NOMO-1 (cell line): ENCODE measurements around the gene ARHGEF25.
"Not testable (repeated sequence)": the region's sequence is repeated elsewhere in the genome, so short reads cannot be mapped to it uniquely, and the experiment has no call there.

Source experiments
- DNase-seq, 2 experiments: peaks; one replicate each; lab custom pipeline; 2025; ENCODE audit not compliant: unreplicated experiment in 2 of 2; lab: John Stamatoyannopoulos, UW

Gene ARHGEF25

GRCh38 chr12:57607958-57608663 lies 3.1 kb upstream of the ARHGEF25 start:
- DNase-seq = no peak

DNA sequence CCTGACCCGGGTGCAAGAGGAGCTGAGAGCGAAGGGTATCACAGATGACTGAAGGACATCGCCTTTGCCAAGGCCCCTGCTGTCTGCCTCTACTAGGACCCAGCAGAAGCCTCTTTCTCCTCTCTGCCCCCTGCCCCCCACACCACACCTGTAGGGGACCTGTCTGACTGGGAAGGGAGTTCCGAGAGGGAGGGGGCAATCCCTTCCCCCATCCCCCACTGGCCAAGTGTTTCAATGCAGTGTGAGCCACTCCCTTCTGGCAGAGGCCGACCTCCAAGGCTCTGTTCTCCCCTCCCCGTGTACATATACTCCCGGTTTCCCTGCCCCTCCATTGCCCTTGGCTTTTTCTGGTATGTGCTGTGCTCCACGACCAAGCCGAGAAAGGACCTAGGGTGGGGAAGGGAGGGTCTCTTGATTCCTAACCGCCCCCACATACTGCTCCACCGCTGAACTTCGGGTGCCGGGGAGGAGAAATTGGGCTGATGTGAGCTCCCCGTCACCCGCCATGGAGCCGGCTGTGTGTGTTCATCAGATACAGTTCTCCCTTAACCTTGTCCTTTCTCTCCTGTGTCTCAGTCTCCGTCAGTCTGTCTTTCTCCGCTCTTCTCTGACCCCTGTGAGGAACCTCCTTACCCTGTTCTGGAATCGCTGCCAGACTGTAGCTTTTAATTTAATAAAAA lies 2.0 kb upstream of the ARHGEF25 start:
- no peak for DNase-seq

DNA sequence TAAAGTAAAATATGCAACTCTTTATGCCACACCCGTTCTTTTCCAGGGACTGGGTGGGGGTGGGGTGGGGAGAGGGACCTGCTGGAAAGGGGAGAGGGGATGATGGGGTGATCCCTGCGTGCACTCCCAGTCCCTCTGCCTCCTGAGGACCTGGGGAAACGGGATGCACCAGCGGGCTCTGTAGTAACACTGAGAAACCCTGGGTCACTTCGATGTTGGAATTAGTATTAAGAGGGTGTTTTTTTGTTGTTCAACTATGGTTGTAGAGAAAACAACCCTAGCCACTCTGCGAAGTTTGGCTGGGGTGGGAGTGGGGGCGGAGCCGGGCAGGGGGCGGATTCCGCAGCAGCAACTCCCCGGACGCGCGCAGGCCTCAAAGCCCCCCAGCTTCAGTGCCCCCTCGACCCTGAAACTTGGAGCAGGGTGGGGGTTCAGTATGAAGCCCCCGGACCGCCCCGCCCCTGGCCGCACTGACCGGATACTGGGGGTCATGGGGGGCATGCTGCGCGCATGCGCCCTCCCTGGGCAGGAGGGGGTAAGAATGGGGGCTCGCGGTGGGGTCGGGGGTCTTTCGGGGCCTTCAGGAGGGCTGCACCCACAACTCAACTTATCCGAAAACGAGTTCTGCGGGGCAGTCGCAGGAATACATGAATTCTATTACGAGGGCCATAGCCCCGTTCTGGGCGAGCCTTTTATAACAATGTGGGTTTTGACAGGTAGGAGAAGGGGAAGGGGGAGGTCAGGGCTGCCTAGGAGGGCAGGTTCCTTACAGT lies 1.3 kb upstream of the ARHGEF25 start:
- no peak for DNase-seq

DNA sequence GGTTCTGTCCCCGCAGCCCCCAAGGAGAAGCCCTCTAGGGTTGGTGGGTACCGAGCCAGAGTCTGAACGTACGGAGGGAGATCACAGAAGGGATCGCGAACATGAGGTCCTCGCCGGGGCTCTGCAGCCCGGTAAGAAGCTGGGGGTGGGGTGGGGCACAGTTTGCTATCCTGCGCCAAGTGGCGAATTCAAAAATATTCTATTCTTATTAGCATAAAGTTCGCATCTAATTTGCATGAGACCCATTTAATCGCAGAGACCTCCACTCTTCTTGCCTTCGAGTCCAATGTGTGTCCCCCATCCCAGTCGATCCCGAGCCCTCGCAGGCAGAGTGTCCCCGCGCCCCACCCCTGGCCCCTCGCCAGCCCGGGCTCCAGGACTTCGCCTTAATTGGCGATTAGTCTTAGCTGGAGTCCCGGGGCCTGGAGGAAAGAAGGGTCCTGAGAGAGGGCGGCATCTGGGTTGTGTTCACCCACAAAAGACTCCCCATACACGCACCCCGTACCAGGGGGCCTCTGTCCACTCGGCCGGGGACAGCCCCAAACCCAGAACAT lies 604 bp upstream of the ARHGEF25 start:
- no peak for DNase-seq

DNA sequence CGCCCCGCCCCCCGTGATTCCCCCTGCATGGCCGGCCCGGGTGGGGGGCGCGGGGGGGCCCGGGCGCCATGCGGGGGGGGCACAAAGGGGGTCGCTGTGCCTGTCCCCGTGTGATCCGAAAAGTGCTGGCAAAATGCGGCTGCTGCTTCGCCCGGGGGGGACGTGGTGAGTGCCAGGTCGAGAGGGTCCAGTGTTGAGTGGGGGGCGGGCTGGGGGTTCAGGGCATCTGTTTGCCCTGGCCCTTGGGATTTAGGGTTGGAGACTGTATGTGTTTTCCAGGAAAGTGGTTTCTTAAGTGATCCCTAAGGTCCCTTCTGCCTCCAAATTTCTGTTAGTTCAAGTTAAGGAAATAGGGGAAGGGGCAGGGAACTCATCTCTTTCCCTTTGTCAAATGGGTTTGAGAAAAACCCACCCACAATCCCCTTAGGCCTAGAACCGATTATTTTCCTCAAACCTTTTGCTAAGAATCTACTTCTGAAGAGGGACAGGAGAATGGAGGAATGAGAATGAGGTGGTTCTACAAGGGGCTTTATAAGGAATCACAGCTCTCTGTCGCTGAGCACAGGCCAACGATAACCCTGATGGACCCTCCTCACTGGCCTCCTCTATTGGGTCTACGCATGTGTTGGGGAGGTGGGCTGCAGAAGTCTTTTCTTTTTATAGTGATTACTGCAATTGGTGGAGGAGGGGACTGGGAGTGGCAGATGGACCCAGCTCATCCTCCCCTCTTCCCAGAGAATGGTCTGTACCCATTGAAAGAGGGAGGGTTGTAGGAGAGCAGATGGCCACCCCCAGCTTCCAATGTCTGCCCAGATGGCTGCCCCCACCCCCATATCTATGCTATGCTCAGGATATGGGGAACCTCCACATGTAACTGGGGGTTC lies 834 bp downstream of the ARHGEF25 start:
- no peak for DNase-seq

- DNase-seq = no peak
Measured at GRCh38 chr12:57612711-57613426, 1.6 kb downstream of the ARHGEF25 start.

- DNase-seq = no peak
Measured at GRCh38 chr12:57613427-57614109, 2.3 kb downstream of the ARHGEF25 start.

- DNase-seq = no peak
Measured at GRCh38 chr12:57614178-57614947, 3.1 kb downstream of the ARHGEF25 start.

DNA sequence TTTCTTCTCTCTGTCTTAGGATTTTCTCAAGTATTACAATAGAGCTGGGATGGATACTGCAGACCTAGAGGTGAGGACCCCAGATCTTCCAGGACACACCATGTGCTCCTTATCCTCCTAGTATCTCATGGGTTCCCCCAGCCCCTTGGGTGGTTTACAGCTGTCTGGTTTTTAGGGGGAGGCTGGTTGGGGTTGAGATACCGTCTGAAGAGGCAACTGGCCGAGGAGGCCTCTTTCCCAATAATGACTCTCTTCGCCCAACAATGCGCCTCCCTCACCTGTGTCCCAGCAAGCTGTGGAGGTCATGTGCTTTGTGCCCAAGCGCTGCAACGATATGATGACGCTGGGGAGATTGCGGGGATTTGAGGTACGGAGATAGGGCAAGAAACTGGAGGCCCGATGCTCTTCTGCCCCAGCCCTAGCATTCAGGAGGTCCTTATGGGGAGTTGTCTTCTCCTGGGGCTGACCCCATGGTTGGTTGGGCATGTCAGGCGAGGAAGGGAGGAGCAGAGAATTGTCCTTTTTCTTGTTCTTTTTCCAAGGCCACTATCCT lies 3.8 kb downstream of the ARHGEF25 start:
- no peak for DNase-seq

GRCh38 chr12:57615637-57616036 lies 4.4 kb downstream of the ARHGEF25 start:
- no peak for DNase-seq

DNA sequence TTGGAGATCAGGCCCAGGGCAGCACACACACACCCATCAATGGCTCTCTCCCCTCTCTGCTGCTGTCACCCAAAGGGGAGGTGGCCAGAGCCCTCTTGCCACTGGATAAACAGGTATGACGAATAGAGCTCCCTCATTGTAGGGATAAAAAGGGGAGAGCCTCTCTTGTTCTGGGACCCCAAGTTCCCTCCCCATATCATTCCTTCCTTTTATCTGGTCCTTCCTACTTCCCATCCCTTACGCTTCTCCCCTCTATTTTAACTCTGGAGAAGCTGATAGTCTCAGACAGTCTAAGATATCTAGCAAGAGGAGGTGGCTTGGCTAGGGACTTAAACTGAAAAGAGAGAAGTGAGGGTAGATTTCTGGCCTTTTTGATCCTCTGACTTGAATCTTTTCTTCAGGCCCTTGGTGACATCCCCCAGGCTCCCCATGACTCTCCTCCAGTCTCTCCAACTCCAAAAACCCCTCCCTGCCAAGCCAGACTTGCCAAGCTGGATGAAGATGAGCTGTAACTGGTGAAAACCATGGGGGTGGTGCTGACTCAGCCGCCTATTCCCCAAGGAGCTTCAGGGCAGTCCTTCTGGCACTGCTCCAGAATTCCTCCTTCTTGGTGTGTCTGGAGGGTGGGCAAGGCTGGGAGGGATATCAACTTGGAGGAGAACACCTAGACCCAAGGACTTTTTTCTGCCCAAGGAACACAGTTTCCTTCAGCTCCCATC lies 5.3 kb downstream of the ARHGEF25 start:
- DNase-seq = no peak

DNA sequence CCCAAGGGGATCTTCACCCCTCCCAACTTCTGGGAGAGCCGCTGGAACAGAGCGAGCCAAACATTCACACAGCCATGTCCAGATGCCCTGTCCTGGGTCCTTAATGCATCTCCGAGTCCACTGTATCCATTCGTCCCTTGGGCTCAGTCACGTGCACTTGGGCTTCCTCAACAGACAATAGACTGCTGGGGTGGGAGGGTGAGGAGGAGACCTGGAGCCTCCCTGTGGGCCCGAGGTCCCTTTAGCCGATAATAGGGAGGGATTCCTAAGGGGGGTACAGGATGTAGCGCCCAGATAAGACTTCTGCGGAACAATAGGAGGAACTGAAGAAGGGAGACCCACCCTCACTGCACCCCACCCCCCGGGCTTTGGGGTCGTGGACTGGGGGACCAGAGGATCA lies 6.7 kb downstream of the ARHGEF25 start:
- no peak for DNase-seq

GRCh38 chr12:57618431-57618830 lies 7.2 kb downstream of the ARHGEF25 start:
- DNase-seq = not testable (repeated sequence)

DNA sequence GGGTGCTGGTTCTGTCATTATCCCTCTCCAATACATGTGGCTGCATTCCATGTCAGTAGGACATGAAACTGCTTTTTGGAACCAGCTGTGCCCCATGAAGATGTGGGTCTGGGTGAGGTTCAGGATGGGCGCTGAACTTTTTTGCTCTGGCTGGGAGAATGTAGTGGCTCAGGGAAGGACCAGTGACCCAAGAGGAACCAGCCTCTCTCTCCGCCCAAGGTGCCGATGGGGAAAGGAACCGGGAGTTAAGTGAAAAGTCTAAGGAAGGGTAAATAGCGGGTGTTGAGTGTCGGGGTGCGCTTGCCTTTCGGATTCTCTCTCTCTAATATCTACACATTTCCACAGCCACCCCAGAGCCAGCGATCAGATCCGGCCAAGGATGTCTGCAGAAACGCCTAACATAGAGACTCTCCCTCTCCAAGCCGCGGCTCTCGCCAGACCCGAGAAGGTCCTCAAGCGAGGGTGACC lies 7.8 kb downstream of the ARHGEF25 start:
- DNase-seq = no peak

DNA sequence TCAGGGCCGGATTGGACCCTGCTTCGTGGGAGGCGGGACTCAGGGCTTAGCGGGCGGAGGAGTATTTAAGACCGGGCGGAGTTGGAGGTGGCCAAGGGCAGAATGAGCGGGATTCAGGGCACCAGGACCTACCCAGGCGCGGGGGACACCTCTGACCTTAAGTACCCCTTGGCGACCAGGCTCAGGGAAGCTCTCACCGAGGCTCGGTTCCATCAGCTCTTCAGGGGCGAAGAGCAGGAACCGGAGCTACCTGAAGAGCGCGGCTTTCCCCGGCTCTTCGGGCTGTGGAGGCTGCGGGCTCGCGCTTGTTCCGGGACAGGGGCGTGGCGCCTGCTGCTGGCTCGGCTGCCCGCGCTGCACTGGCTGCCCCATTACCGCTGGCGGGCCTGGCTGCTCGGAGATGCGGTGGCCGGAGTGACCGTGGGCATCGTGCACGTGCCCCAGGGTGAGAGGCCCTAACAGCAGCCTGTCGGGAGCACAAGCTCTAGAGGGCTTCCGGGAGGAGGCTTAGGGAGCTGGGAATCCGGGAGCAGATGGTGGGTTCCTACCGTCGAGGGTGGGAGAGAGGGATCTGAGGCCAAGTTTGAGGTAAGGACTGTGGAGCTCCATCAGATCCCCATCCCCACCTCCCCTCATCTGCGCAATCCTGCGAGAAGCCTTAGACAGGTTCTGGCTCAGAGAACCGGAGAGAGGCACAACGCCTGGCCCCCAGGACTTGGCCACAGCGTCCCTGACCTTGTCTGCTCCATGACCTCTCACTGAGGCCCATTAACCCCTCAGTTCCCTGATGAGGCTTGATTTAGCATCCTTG lies 8.4 kb downstream of the ARHGEF25 start:
- no peak for DNase-seq

GRCh38 chr12:57620245-57620935 lies 9.2 kb downstream of the ARHGEF25 start:
- DNase-seq = no peak
